Raji (cell line): ENCODE measurements around the gene SLC4A9.

Experiments used
- POLR2A ChIP-seq: IDR thresholded peaks from 2 replicates; pipeline ENCODE4 v1.6.1; 2011; ENCODE audit warnings: low read depth, low read length, control low read depth; ENCODE audit not compliant: insufficient read depth

The SLC4A9 gene

GRCh38 chr5:140400730-140401361 is 40.9 kb downstream of the SLC4A9 start:
- TF ChIP-seq POLR2A: peak; percentile 92

GRCh38 chr5:140401362-140402257 is 41.6 kb downstream of the SLC4A9 start, which contains the start of gene ANKHD1:
Gene ANKHD1 (plus strand): TSS chr5:140401833. CDS start chr5:140401968, 135 bp downstream.
- peak; percentile 94 for TF ChIP-seq POLR2A

GRCh38 chr5:140402258-140403074 is 42.5 kb downstream of the SLC4A9 start:
- TF ChIP-seq POLR2A: no peak

GRCh38 chr5:140403613-140404012 is 43.6 kb downstream of the SLC4A9 start:
- no peak for TF ChIP-seq POLR2A

- TF ChIP-seq POLR2A: no peak
Observed at GRCh38 chr5:140408750-140409241, 48.8 kb downstream of the SLC4A9 start.

- TF ChIP-seq POLR2A: no peak
Observed at GRCh38 chr5:140413230-140413629, 53.2 kb downstream of the SLC4A9 start.

GRCh38 chr5:140417235-140417634 is 57.2 kb downstream of the SLC4A9 start:
- no peak for TF ChIP-seq POLR2A

- TF ChIP-seq POLR2A: no peak
Observed at GRCh38 chr5:140418862-140419520, 59.0 kb downstream of the SLC4A9 start.

GRCh38 chr5:140420226-140420570 is 60.2 kb downstream of the SLC4A9 start:
- no peak for TF ChIP-seq POLR2A

GRCh38 chr5:140420665-140421361 is 60.8 kb downstream of the SLC4A9 start:
- TF ChIP-seq POLR2A: no peak

- no peak for TF ChIP-seq POLR2A
Observed at GRCh38 chr5:140423609-140424008, 63.6 kb downstream of the SLC4A9 start.

GRCh38 chr5:140424135-140424534 is 64.1 kb downstream of the SLC4A9 start:
- no peak for TF ChIP-seq POLR2A
